Measurements from ENCODE around the gene HPCA. TPM values are rescaled to one million over a fixed set of nuclear protein-coding genes. Genes with fewer than 3 reads are reported as not detected.

HPCA gene
- total RNA-seq, 1 donor from 2014 or later = 0.86 TPM

- no peaks in the 10 kb centered on the region for H3K9me3 Mint-ChIP-seq
- H3K4me1 Mint-ChIP-seq = peaks cover 27% of the 10 kb centered on the region
- TF ChIP-seq, protein P1, sequence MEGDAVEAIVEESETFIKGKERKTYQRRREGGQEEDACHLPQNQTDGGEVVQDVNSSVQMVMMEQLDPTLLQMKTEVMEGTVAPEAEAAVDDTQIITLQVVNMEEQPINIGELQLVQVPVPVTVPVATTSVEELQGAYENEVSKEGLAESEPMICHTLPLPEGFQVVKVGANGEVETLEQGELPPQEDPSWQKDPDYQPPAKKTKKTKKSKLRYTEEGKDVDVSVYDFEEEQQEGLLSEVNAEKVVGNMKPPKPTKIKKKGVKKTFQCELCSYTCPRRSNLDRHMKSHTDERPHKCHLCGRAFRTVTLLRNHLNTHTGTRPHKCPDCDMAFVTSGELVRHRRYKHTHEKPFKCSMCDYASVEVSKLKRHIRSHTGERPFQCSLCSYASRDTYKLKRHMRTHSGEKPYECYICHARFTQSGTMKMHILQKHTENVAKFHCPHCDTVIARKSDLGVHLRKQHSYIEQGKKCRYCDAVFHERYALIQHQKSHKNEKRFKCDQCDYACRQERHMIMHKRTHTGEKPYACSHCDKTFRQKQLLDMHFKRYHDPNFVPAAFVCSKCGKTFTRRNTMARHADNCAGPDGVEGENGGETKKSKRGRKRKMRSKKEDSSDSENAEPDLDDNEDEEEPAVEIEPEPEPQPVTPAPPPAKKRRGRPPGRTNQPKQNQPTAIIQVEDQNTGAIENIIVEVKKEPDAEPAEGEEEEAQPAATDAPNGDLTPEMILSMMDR (conservative IDR thresholded peaks at IDR 0.05) = no peak
- DNase-seq (ENCODE audit: low read depth, low spot score) = no peak
- H3K4me3 Mint-ChIP-seq = no peak overlapping the region
- H3K36me3 Mint-ChIP-seq (ENCODE audit: low read depth) = no peaks in the 10 kb centered on the region
- peaks cover 31% of the 10 kb centered on the region for H3K27me3 Mint-ChIP-seq (ENCODE audit: low read depth)
- H3K27ac Mint-ChIP-seq (ENCODE audit: unreplicated experiment) = no peak overlapping the region
Measured at GRCh38 chr1:32928715-32929114, 42.4 kb downstream of the HPCA start.

DNA sequence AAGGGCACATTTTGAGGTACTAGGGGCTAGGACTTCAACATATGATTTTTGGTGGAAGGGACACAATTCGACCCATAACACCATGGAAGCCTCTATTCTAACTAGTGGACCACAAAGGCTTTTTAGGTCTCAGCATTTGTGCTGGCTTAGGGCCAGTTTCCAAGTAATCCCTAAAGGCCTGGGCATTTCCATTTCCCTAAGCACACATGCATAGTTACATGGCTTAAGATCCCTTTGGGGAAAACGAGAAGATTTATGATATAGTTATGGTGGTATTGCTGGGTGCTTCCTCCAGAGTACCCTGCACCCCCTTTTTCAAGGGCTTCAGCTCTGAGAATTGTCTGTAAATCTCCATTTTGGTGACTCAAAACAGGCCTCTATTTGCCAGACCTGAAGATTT, 43.1 kb downstream of the HPCA start:
- Mint-ChIP-seq H3K4me3 (no peak overlapping the region), H3K9me3 (no peaks in the 10 kb centered on the region), H3K27me3 (ENCODE audit: low read depth) (peaks cover 26% of the 10 kb centered on the region), H3K4me1 (peaks cover 25% of the 10 kb centered on the region), H3K27ac (ENCODE audit: unreplicated experiment) (no peak overlapping the region), H3K36me3 (ENCODE audit: low read depth) (no peaks in the 10 kb centered on the region)
- TF ChIP-seq, protein P1 (conservative IDR thresholded peaks at IDR 0.05) = no peak
- DNase-seq (ENCODE audit: low read depth, low spot score) = no peak

DNA sequence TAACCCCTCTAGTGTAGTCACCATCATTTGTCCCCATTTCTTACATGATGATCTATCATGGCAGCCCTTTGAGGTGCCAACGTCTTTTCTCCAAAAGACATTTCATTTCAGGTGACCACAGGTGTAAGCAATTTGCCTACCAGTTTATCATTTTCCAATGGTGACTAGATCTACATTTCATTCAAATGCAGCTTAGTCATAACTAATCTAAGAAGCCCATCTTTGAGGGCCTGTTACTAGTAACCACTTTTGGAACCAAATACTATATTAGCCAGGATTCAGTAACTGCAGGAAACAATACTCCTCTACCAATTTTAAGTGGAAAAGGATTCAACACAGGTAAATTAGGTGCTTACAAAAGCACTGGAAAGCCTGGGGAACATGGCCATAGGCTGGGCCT, 45.5 kb downstream of the HPCA start:
- no peaks in the 10 kb centered on the region for H3K36me3 Mint-ChIP-seq (ENCODE audit: low read depth)
- no peaks in the 10 kb centered on the region for H3K9me3 Mint-ChIP-seq
- peaks cover 6% of the 10 kb centered on the region for H3K27me3 Mint-ChIP-seq (ENCODE audit: low read depth)
- no peak overlapping the region for H3K27ac Mint-ChIP-seq (ENCODE audit: unreplicated experiment)
- DNase-seq (ENCODE audit: low read depth, low spot score) = no peak
- H3K4me1 Mint-ChIP-seq = peaks cover 9% of the 10 kb centered on the region
- TF ChIP-seq, protein P1 (conservative IDR thresholded peaks at IDR 0.05) = no peak
- no peak overlapping the region for H3K4me3 Mint-ChIP-seq

DNA sequence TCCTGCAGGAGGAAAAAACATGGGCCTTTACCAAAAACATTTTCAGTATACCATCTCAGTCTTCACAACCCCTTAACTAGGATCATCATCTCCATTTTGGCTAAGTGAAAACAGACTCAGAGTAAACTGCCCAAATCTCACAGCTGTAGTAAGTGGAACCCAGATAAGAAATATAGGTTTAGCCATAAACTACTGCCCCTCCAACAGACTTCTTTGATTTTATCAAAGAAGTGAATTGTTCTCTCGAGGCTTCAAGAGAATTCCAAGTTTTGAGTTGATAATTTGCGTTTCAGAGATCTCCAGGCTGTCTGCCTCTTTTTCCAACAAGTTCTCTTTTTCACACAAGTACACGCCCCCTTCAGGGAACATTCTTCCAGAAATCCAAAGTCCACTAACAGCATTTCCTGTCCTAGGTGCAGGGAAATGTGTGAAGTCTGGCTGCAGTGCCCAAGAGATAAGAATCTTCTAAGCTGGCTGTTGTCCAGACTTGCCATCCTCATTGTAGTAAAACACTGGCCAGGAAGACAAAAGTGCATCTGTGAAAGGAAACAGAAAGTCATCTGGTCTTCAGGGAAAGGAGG, 47.5 kb downstream of the HPCA start:
- Mint-ChIP-seq H3K27ac (ENCODE audit: unreplicated experiment) (no peak overlapping the region), H3K36me3 (ENCODE audit: low read depth) (peaks cover 3% of the 10 kb centered on the region), H3K4me3 (no peak overlapping the region), H3K27me3 (ENCODE audit: low read depth) (no peaks in the 10 kb centered on the region), H3K9me3 (no peaks in the 10 kb centered on the region), H3K4me1 (peaks cover 9% of the 10 kb centered on the region)
- DNase-seq (ENCODE audit: low read depth, low spot score) = no peak
- TF ChIP-seq, protein P1 (conservative IDR thresholded peaks at IDR 0.05) = no peak

DNA sequence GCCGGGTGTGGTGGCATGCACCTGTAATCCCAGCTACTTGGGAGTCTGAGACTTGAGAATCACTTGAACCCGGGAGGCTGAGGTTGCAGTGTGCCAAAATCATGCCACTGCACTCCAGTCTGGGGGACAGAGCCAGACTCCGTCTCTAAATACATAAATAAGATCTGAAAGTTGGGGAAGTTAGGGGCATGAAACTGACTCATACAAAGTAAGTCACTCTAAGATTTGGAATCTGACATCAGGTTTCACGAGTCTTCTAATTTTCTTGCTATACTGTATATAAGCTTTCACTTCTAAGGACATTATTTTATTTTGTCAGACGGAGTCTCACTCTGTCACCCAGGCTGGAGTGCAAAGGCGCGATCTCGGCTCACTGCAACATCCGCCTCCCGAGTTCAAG, 48.2 kb downstream of the HPCA start:
- peaks cover 3% of the 10 kb centered on the region for H3K36me3 Mint-ChIP-seq (ENCODE audit: low read depth)
- TF ChIP-seq, protein P1 (conservative IDR thresholded peaks at IDR 0.05) = no peak
- H3K4me1 Mint-ChIP-seq = peaks cover 9% of the 10 kb centered on the region
- no peaks in the 10 kb centered on the region for H3K27me3 Mint-ChIP-seq (ENCODE audit: low read depth)
- DNase-seq (ENCODE audit: low read depth, low spot score) = no peak
- H3K9me3 Mint-ChIP-seq = no peaks in the 10 kb centered on the region
- H3K4me3 Mint-ChIP-seq = no peak overlapping the region
- no peak overlapping the region for H3K27ac Mint-ChIP-seq (ENCODE audit: unreplicated experiment)

Data from neural crest cell (in vitro differentiated cells).